ENCODE results near the gene CDCP2. TPM values are rescaled to one million over a fixed set of nuclear protein-coding genes. Genes with fewer than 3 reads are reported as not detected.

Gene CDCP2
- total RNA-seq, 1 donor from 2014 or later, result not detected

DNA sequence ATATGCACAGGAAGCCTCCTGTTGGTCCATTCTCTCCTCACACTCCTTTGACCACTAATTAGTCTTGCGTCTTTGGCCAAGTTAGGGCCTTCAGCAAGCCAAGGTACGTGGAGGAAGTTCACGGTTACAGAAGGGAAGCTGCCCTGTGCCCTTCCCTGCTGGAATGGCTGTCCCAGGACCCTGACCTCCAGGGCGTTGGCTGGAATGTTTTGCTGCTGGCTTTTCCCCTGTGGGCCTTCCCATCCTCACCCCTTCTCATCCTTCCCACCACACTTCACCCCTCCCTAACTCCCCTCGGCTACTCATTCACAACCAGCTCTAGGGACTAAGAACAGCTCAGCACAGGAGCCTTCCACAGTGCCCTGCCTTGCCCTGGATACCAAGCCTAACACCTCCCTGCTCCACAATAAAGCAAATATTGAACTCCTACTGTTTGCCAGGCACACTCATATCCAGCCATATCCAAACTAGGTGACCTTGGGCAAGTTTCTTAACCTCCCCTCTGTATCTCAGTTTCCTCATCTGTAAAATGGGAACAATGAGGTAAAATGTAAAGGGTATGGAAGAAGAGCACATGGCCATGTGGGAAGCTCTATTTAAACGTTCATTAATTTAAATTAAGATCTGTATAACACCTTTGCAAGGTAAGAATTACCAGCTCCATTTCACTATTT, 8.8 kb upstream of the CDCP2 start:
- Mint-ChIP-seq H3K36me3 (ENCODE audit: insufficient read depth) (no peaks in the 10 kb centered on the region), H3K27me3 (peaks cover 6% of the 10 kb centered on the region), H3K4me3 (ENCODE audit: low read depth) (no peak overlapping the region), H3K27ac (no peak overlapping the region), H3K9me3 (ENCODE audit: low read depth) (no peaks in the 10 kb centered on the region), H3K4me1 (ENCODE audit: low read depth) (no peaks in the 10 kb centered on the region)
- TF ChIP-seq, protein P1, sequence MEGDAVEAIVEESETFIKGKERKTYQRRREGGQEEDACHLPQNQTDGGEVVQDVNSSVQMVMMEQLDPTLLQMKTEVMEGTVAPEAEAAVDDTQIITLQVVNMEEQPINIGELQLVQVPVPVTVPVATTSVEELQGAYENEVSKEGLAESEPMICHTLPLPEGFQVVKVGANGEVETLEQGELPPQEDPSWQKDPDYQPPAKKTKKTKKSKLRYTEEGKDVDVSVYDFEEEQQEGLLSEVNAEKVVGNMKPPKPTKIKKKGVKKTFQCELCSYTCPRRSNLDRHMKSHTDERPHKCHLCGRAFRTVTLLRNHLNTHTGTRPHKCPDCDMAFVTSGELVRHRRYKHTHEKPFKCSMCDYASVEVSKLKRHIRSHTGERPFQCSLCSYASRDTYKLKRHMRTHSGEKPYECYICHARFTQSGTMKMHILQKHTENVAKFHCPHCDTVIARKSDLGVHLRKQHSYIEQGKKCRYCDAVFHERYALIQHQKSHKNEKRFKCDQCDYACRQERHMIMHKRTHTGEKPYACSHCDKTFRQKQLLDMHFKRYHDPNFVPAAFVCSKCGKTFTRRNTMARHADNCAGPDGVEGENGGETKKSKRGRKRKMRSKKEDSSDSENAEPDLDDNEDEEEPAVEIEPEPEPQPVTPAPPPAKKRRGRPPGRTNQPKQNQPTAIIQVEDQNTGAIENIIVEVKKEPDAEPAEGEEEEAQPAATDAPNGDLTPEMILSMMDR (IDR thresholded peaks at IDR 0.05; ENCODE audit: unreplicated experiment), result no peak
- DNase-seq (ENCODE audit: low spot score, unreplicated experiment), result no peak

DNA sequence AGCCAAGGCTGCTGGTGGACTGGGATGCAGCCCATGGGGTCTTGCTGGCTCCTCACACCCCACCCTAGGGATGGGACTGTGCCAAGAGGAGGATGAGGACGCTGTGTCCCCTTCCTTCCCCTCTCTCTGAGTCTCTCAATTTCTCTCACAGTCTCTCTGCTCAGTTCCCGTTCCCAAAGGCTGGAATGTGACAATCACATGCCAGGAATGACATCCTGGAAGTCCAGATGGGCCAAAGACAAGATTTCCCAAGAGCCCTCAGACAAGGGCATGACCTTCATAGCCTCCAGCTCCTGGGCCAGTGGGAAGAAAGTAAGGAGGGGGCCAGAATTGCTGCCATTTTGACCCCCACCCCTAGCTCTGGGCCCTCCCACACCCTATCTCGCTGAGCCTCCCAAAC, 7.6 kb upstream of the CDCP2 start:
- Mint-ChIP-seq H3K36me3 (ENCODE audit: insufficient read depth) (no peaks in the 10 kb centered on the region), H3K27ac (no peak overlapping the region), H3K9me3 (ENCODE audit: low read depth) (no peaks in the 10 kb centered on the region), H3K4me3 (ENCODE audit: low read depth) (no peak overlapping the region), H3K4me1 (ENCODE audit: low read depth) (no peaks in the 10 kb centered on the region), H3K27me3 (peaks cover 9% of the 10 kb centered on the region)
- no peak for DNase-seq (ENCODE audit: low spot score, unreplicated experiment)
- TF ChIP-seq, protein P1 (IDR thresholded peaks at IDR 0.05; ENCODE audit: unreplicated experiment), result no peak

DNA sequence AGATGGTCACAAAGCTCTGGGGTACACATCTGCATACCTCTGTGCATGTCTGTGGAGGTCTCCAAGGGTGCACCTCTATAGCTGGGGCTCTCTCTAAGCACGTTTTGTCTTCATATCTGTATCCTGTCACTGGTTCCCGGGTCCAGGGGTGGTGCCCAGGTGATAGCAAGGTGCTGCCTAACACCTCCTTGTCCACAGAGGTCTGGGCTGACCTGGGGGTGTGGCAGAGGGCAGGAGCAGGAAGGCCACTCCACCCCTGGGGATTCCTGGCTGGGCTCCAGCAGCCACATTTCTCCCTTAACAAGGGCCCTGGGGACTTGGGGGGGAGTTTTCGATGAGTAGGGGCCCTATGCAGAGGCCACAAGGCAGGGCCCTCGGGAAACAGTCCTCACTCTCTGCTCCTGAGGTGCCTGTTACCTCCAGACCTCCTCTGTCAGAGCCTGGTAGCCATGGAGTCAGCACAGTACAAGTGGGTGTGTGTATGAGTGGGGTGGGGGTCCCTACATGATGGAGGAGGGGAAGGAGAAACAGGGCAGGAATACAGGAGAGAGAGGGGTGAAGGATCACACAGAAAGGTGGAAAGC, 7.0 kb upstream of the CDCP2 start:
- no peak for DNase-seq (ENCODE audit: low spot score, unreplicated experiment)
- H3K9me3 Mint-ChIP-seq (ENCODE audit: low read depth), result no peaks in the 10 kb centered on the region
- no peaks in the 10 kb centered on the region for H3K4me1 Mint-ChIP-seq (ENCODE audit: low read depth)
- H3K4me3 Mint-ChIP-seq (ENCODE audit: low read depth), result no peak overlapping the region
- no peaks in the 10 kb centered on the region for H3K36me3 Mint-ChIP-seq (ENCODE audit: insufficient read depth)
- no peak overlapping the region for H3K27ac Mint-ChIP-seq
- peaks cover 10% of the 10 kb centered on the region for H3K27me3 Mint-ChIP-seq
- TF ChIP-seq, protein P1 (IDR thresholded peaks at IDR 0.05; ENCODE audit: unreplicated experiment), result no peak

DNA sequence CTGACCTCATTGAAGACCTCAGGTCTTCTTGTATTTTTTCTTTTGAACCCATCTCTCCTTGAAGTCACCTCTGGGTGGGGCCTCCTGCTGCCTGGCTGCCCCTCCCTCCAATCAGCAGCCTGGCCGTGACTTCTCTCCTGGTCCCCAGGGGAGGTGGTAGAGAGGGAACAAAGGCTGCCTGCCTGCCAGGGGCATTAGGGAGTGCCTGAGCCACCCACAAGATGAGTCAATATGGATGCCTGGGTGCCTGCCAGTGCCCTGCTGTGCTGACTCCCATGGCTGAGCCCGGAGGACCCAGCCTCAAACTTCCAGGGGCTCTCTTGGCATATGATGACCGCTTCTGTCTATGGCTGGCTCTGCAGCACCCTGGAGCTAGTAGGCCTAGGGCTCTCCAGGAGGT, 5.3 kb upstream of the CDCP2 start:
- no peak overlapping the region for H3K27ac Mint-ChIP-seq
- TF ChIP-seq, protein P1 (IDR thresholded peaks at IDR 0.05; ENCODE audit: unreplicated experiment), result no peak
- no peaks in the 10 kb centered on the region for H3K4me1 Mint-ChIP-seq (ENCODE audit: low read depth)
- no peaks in the 10 kb centered on the region for H3K36me3 Mint-ChIP-seq (ENCODE audit: insufficient read depth)
- H3K9me3 Mint-ChIP-seq (ENCODE audit: low read depth), result no peaks in the 10 kb centered on the region
- H3K27me3 Mint-ChIP-seq, result peaks cover 18% of the 10 kb centered on the region
- H3K4me3 Mint-ChIP-seq (ENCODE audit: low read depth), result no peak overlapping the region
- no peak for DNase-seq (ENCODE audit: low spot score, unreplicated experiment)

DNA sequence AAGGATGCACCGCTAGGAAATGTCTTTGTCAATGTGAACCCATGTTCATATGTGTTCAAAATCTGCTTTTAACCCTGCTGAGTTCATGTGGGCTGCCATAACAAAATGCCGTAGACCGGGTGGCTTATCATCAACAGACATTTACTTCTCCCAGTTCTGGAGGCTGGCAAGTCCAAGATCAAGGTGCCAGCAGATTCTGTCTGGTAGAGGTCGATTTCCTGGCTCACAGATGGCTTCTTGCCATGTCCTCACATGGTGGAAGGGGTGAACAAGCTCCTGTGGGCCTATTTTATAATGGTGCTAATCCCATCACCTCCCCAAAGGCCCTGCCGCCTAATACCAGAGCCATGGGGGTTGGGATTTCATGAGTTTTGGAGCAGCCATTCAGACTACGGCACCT, 4.6 kb upstream of the CDCP2 start:
- Mint-ChIP-seq H3K4me3 (ENCODE audit: low read depth) (no peak overlapping the region), H3K4me1 (ENCODE audit: low read depth) (no peaks in the 10 kb centered on the region), H3K27ac (no peak overlapping the region), H3K9me3 (ENCODE audit: low read depth) (no peaks in the 10 kb centered on the region), H3K27me3 (peaks cover 18% of the 10 kb centered on the region), H3K36me3 (ENCODE audit: insufficient read depth) (no peaks in the 10 kb centered on the region)
- DNase-seq (ENCODE audit: low spot score, unreplicated experiment), result no peak
- TF ChIP-seq, protein P1 (IDR thresholded peaks at IDR 0.05; ENCODE audit: unreplicated experiment), result no peak
